ENCODE data around the gene ZDHHC13. TPM values are rescaled to one million over a fixed set of nuclear protein-coding genes. Genes with fewer than 3 reads are reported as not detected.

ZDHHC13 gene
- total and polyA plus RNA-seq, 9 of the 15 experiments (the other 6 are each of a cell fraction or from before 2014, with no cell fraction given): 4.7 to 18.6 (median 10.0) TPM

DNA sequence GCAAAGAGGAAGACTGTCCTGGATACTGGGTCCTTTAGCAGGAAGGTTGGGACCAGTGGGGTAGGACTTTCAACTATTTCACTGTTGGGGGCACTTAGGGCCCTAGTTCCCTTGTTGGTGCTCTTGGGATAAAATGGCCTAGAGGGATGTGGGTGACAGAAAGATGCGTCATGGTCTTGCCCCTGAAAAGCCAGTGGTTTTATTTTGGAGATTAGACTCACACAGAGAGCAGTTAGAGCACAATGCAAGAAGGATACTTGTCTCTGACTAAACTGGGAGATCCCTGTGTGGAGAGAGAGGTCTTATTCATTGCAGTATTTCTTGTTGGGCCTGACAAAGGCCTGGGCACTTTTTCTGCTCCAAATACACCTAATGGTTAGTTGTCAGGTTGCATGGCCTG is 33.8 kb upstream of the ZDHHC13 start:
- CTCF ChIA-PET (ENCODE audit: low intra/inter-chr PET ratio): interaction anchor here (0.6 kb wide), 1 partner anchor 698 kb away, joined by 3 read pairs; no protein-coding TSS in a partner anchor
- no peaks in the 10 kb centered on the region for H3K4me1 ChIP-seq (replicated peaks in 1 of 2; ENCODE audit: control insufficient read depth in 2 of 2, insufficient read depth in 2 of 2, low read length in 2 of 2)
- 11% methylated on average over 1 of the region's 1 CpG for WGBS (ENCODE audit: insufficient coverage, low coverage, missing lambda C conversion rate)
- no peak for ATAC-seq
- no peaks in the 10 kb centered on the region for H3K9me1 ChIP-seq (ENCODE audit: control insufficient read depth, insufficient read depth, low read length)
- in situ Hi-C loops (cut with MboI) (no loop called here), intact Hi-C loops (cut with micrococcal nuclease) (no loop called here)
- FAIRE-seq: no peak
- H3K27ac ChIP-seq (ENCODE audit: extremely low read depth, low read depth, low read length): no peak overlapping the region
- H3K4me2 ChIP-seq (ENCODE audit: insufficient read depth, low read length): no peak overlapping the region
- H3K27me3 ChIP-seq (ENCODE audit: control insufficient read depth in 2 of 2, insufficient read depth in 2 of 2, low read length in 2 of 2): no peaks in the 10 kb centered on the region; a peak in 2 of 5 replicates
- DNase-seq (ENCODE audit: extremely low read depth in 1 of 4, low spot score in 3 of 4): no peak
- no peaks in the 10 kb centered on the region for H4K20me1 ChIP-seq (replicated peaks; ENCODE audit: control insufficient read depth, insufficient read depth, low read length)
- no peaks in the 10 kb centered on the region for H3K79me2 ChIP-seq (ENCODE audit: control insufficient read depth, insufficient read depth, low read length)
- no peak overlapping the region for H2AFZ ChIP-seq (ENCODE audit: low read depth, low read length)
- H3K9ac ChIP-seq (ENCODE audit: insufficient read depth in 1 of 2, low read depth in 2 of 2, low read length in 2 of 2): no peak overlapping the region
- H3K4me3 ChIP-seq: no peak overlapping the region
- no peaks in the 10 kb centered on the region for H3K36me3 ChIP-seq (ENCODE audit: control insufficient read depth, insufficient read depth, low read length)
- POLR2A ChIA-PET: no interaction called here
- TF ChIP-seq SPI1 (IDR thresholded peaks at IDR 0.05; ENCODE audit: borderline replicate concordance, low read depth, low read length): no peak
- TF ChIP-seq ERF (CRISPR knock-in tag; IDR thresholded peaks at IDR 0.05): no peak
- TF ChIP-seq SIRT6 (IDR thresholded peaks at IDR 0.05; ENCODE audit: low read depth, low read length): no peak
- no peak for TF ChIP-seq TGIF2 (CRISPR knock-in tag; IDR thresholded peaks at IDR 0.05)
- no peak for TF ChIP-seq EGR1 (conservative IDR thresholded peaks at IDR 0.05)
- no peak for TF ChIP-seq TCFL5 (CRISPR knock-in tag; conservative IDR thresholded peaks at IDR 0.05)
- TF ChIP-seq MCM2 (IDR thresholded peaks at IDR 0.05; ENCODE audit: low read depth): no peak
- TF ChIP-seq PTTG1 (tag; IDR thresholded peaks at IDR 0.05; ENCODE audit: low read depth): no peak
- TF ChIP-seq STAT6 (CRISPR knock-in tag; IDR thresholded peaks at IDR 0.05): no peak
- no peak for TF ChIP-seq ZNF830 (CRISPR knock-in tag; IDR thresholded peaks at IDR 0.05)
- no peak for TF ChIP-seq PHF21A (IDR thresholded peaks at IDR 0.05; ENCODE audit: borderline replicate concordance, low read depth)
- no peak for TF ChIP-seq RBFOX2 (IDR thresholded peaks at IDR 0.05; ENCODE audit: low read depth, low read length)
- TF ChIP-seq RBM34 (IDR thresholded peaks at IDR 0.05; ENCODE audit: borderline replicate concordance, insufficient read depth, low read length): no peak
- TF ChIP-seq, protein P1, sequence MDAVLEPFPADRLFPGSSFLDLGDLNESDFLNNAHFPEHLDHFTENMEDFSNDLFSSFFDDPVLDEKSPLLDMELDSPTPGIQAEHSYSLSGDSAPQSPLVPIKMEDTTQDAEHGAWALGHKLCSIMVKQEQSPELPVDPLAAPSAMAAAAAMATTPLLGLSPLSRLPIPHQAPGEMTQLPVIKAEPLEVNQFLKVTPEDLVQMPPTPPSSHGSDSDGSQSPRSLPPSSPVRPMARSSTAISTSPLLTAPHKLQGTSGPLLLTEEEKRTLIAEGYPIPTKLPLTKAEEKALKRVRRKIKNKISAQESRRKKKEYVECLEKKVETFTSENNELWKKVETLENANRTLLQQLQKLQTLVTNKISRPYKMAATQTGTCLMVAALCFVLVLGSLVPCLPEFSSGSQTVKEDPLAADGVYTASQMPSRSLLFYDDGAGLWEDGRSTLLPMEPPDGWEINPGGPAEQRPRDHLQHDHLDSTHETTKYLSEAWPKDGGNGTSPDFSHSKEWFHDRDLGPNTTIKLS (IDR thresholded peaks at IDR 0.05; ENCODE audit: borderline replicate concordance, low read depth): no peak
- no peaks in the 10 kb centered on the region for H3K9me3 ChIP-seq (replicated peaks; ENCODE audit: control insufficient read depth, insufficient read depth, low read depth, low read length)
- no TSS peak for BruUV-seq (replicated peaks)

All from K562 (cell line).